NOMO-1 (cell line): ENCODE results near the gene FDXR.

Source experiments
- DNase-seq, 2 experiments: peaks; one replicate each; lab custom pipeline; 2025; ENCODE audit not compliant: unreplicated experiment in 2 of 2; lab: John Stamatoyannopoulos, UW

The FDXR gene

GRCh38 chr17:74859459-74860228 lies 13.2 kb downstream of the FDXR start, which contains the start of gene GRIN2C:
Gene GRIN2C, minus strand, starts transcription at chr17:74859885. Its CDS starts 4,793 bp downstream, at chr17:74855092.
- no peak for DNase-seq

GRCh38 chr17:74858672-74859458 lies 13.9 kb downstream of the FDXR start:
- DNase-seq: no peak

DNA sequence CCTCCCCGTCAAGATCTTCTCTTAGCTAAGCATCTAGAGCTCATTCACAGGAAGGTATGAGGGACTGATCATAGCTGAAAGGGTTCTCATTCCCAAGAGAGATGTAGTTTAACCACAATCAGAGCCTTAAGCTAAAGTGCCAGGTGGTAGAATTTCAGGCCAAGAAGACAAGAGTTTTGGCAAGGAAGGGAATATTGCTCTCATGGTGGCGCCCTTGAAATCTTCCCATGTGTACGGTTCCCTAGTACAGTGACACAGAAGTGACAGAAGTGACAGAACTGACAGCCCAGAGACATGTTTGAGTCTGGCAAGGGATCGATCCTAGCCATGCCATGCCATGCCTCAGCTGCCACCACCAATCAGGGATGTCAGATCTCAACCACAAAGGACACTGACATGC lies 15.6 kb downstream of the FDXR start:
- no peak for DNase-seq

DNA sequence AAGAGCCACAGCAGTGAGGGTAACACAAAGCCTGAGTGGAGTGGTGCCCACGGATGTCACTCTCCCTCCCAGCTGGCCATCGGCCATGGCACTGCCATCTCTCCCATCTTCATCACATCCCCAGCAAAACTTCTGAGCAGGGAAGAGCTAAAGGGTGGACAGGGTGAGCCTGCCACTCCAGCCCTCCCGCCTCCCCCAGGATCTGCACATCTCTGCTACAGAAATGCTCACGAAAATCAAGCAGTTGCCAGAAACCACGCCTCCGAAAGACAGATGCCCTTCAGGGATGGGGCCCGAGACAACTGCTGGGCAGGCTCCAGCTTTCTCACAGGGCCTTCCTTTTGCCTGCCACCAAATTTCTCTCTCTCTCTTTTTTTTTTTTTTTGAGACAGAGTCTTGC lies 16.7 kb downstream of the FDXR start:
- no peak for DNase-seq

DNA sequence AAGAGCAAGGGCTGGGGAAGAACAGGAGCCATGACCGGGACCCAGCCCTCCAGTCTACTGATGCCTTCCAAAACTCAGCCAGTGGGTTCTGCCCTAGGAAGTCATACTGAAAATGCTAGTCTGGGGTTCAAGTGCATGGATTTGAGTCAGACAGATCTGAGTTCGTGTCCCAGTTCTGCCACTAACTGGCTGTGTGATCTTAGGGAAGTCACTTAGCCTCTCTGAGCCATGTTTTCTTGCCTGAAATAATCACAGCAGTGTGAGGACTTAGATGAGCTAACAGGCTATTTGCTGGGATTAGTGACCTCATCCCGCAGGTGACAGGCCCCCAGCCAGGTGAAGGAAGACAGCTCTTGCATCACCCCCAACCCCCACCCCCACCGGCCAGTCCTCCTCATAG lies 17.5 kb downstream of the FDXR start:
- DNase-seq: no peak

GRCh38 chr17:74854792-74855191 lies 18.0 kb downstream of the FDXR start:
- DNase-seq: no peak

DNA sequence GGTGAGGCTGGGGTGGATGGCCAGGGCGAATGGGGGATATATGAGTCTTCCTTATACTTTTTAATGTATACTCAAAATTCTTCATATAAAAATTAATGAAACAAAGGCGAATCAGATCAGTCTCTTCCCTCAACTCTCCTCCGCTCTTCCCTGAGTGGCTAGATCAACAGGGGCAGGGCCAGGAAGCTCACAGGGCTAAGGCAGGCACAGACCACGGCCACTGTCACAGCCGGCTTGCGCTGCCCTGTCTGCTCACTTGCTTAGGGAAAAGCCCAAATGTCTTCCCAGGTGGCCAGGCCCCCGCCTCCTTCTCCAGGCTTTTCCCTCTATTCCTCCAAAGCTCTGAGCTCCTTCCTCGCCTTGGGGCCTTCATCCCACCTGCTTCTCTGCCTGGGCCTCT lies 19.1 kb downstream of the FDXR start:
- no peak for DNase-seq

DNA sequence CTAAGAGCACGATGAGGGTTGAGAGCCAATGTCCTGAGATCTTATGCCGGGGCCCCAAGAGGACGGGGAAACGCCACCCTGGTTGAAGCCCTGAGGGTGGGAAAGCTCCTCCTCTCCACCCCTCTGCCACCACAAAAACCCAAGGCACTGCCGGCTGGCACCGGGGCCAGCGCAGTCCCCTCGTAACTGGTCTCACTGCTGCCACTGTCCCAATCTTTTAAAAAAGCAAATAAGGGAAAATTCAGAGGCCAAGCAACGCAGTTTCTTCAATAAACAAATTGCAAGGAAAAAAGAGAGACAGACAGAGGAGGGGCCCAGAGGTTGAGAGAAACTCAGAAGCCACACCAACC lies 19.8 kb downstream of the FDXR start:
- no peak for DNase-seq

- DNase-seq: no peak
Observed at GRCh38 chr17:74852237-74853047, 20.4 kb downstream of the FDXR start.

- no peak for DNase-seq
Observed at GRCh38 chr17:74851612-74852236, 21.1 kb downstream of the FDXR start.

DNA sequence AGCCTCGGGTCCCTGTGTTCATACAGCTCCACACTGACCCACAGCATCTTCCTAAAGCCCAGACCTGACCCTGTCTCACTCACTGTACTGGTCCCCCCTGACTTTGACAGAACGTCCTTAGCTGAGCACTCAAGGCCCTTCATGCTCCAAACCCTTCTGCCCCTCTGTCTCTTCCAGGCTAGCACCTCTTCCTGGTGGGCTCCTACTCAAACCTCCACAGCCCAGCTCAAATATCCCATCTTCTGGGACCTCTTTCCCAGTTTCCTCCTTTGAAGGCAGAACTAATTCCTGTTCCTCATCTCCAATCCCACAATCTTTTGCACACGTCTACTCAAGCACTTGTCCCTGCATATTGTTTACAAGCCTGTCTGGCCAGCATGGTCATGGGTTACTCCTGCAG lies 21.9 kb downstream of the FDXR start:
- DNase-seq: no peak

DNA sequence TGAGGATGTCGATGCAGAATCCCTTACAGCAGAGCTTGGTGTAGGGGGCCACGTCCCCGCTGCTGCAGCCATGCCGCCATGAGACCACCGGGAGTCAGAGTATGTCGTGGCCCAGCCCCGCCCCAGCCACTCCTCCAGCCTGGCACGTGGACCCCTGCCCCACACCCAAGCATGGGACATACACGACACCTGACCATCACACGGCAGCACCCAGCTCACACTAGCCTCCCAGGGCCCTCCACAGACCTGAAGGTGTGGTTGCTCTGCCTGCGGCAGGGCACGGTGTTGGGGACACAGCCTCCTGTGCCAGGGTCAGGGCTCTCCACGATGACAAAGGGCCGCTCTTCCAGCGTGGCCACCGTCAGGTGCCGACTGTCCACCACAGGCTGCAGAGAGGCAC lies 22.5 kb downstream of the FDXR start:
- DNase-seq: no peak

- no peak for DNase-seq
Observed at GRCh38 chr17:74848656-74849399, 24.0 kb downstream of the FDXR start.

DNA sequence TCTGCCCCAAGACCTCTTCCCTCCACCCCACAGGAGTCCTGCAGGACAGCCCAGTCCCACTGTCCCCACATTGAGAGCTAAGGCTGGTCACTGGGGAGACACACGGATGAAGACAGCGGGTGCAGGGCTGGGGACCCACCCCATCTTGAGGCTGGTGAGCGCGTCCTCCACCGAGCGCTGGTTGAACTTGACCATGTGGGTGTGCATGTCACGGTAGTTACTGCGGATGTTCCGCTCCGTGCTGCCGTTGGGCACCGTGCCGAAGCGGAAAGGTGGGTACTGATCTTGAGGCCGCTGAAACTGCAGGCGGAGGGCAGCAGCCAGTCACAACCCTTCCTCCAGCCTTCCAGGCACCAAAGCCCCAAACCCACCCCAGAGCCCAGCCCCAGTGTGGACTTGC lies 26.2 kb downstream of the FDXR start:
- no peak for DNase-seq

DNA sequence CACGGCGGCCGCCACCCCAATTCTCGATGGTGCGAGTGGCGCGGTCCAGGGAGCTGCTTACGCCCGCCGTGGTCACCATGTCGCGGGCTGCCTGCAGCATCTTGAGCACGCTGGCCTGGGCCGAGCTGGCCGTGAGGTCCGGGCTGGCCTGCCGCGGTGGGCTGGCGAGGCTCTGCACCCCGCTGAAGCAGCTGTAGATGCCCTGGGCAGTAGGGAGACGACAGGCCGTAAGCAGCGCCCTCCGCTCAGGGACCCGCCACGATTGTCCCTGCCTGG lies 29.5 kb downstream of the FDXR start:
- DNase-seq: no peak

DNA sequence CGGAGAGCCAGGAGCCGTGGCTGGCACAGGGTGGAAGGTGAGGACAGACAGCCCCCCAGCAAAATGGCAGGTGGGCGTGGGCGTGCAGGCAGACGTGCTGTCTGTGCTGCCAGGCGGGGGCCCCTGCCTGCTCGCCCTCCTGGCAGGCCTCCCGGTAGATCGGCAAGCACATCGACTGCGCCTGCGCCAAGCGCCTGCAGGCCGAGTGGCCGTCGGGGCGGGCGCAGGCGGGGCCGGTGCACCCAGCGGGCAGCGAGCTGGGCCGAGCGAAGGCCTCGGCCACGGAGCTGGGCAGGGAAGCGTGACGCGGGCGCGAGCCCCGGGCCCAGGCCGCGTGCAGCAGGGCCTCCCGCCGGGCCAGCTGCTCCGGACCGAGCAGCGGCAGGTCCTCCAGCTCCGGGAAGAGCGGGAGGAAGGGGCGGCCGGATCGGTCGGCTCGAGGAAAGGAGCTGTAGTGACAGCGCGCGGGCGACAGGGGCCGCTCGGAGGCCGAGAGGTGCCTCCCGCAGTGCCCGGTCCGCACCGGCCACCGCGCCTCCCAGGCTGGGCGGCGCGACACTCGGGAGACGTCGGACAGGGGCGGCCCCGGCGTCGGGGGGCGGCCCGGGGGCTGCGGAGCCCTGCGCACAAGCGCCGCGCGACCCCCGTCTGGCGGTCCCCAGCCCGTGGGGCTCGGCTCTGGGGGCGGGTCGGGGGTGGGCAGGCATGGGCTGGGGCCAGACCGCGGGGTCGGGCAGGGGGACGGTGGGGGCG lies 30.0 kb downstream of the FDXR start:
- no peak for DNase-seq

GRCh38 chr17:74842146-74842598 lies 30.6 kb downstream of the FDXR start:
- DNase-seq: no peak

DNA sequence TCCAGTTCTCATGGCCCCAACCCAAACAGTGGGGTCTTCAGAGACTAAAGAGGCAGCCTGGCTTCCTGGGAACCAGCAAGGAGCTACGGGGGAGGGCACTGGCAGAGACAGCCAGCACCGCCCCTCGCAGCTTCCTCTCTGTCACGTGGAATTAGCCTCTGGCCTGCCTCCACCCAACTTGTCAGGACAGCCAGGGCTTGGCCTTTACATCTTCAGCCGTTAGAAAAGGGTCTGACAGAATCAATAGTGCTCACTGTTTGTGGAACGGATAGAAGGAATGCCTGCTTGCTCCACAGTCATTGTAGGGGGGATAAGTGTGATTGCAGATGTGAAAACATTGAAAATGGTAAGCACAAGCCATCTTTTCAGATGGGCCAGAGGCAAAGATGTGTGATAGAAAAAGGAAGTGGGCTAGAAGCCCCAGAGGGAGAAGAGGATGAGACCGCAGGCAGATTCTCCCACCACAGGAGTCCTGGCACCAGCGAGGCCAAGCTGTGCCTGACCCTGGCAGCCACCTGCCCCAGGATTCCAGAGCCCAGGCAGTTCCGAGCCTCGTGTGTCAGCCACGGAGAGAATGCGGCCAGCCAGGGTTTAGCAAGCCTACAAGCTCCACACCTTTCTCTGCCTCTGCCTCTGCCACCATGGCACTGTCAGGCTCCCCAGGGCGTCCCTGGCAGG lies 31.7 kb downstream of the FDXR start:
- DNase-seq: peak; percentile 36 to 52
